Measurements from ENCODE around the gene ZDHHC14.

The ZDHHC14 gene

GRCh38 chr6:157652601-157653363 is 271.8 kb downstream of the ZDHHC14 start:
- no peak for DNase-seq
- no peak overlapping the region for H3K27ac ChIP-seq
- H3K9me3 ChIP-seq: no peaks in the 10 kb centered on the region
- TF ChIP-seq CTCF (IDR thresholded peaks at IDR 0.05): no peak
- peaks cover 0 to 15% (median 10%) of the 10 kb centered on the region in 4 donors for H3K4me1 ChIP-seq
- H3K36me3 ChIP-seq: peaks cover 5 to 29% (median 19%) of the 10 kb centered on the region in 3 donors
- intact Hi-C loops (cut with DNase I; ENCODE audit: low total_unique reads): no loop called here
- no peaks in the 10 kb centered on the region for H3K27me3 ChIP-seq
- H3K4me3 ChIP-seq: no peak overlapping the region

GRCh38 chr6:157653521-157653920 is 272.5 kb downstream of the ZDHHC14 start:
- Histone ChIP-seq H3K9me3 (no peaks in the 10 kb centered on the region), H3K27ac (no peak overlapping the region), H3K36me3 (peaks cover 5 to 28% (median 19%) of the 10 kb centered on the region in 3 donors), H3K4me3 (no peak overlapping the region), H3K4me1 (peaks cover 0 to 15% (median 10%) of the 10 kb centered on the region in 4 donors), H3K27me3 (no peaks in the 10 kb centered on the region)
- no peak for DNase-seq
- no peak for TF ChIP-seq CTCF (IDR thresholded peaks at IDR 0.05)
- intact Hi-C loops (cut with DNase I; ENCODE audit: low total_unique reads): no loop called here

- Histone ChIP-seq H3K4me1 (peaks cover 0 to 6% (median 3%) of the 10 kb centered on the region in 4 donors), H3K27me3 (no peaks in the 10 kb centered on the region), H3K36me3 (peaks cover 5 to 28% (median 19%) of the 10 kb centered on the region in 3 donors), H3K27ac (no peak overlapping the region), H3K9me3 (no peaks in the 10 kb centered on the region), H3K4me3 (no peak overlapping the region)
- TF ChIP-seq CTCF (IDR thresholded peaks at IDR 0.05): no peak
- DNase-seq: no peak
- intact Hi-C loops (cut with DNase I; ENCODE audit: low total_unique reads): no loop called here
Observed at GRCh38 chr6:157655139-157655538, 274.1 kb downstream of the ZDHHC14 start.

- no peak overlapping the region for H3K27ac ChIP-seq
- TF ChIP-seq CTCF (IDR thresholded peaks at IDR 0.05): no peak
- peaks cover 5 to 28% (median 19%) of the 10 kb centered on the region in 3 donors for H3K36me3 ChIP-seq
- intact Hi-C loops (cut with DNase I; ENCODE audit: low total_unique reads): no loop called here
- H3K9me3 ChIP-seq: no peaks in the 10 kb centered on the region
- H3K4me3 ChIP-seq: no peak overlapping the region
- H3K4me1 ChIP-seq: no peaks in the 10 kb centered on the region
- no peaks in the 10 kb centered on the region for H3K27me3 ChIP-seq
- no peak for DNase-seq
Observed at GRCh38 chr6:157656437-157656997, 275.5 kb downstream of the ZDHHC14 start.

- no peaks in the 10 kb centered on the region for H3K4me1 ChIP-seq
- H3K27me3 ChIP-seq: no peaks in the 10 kb centered on the region
- DNase-seq: no peak
- no peak for TF ChIP-seq CTCF (IDR thresholded peaks at IDR 0.05)
- no peak overlapping the region for H3K27ac ChIP-seq
- H3K4me3 ChIP-seq: no peak overlapping the region
- peaks cover 5 to 28% (median 19%) of the 10 kb centered on the region in 3 donors for H3K36me3 ChIP-seq
- intact Hi-C loops (cut with DNase I; ENCODE audit: low total_unique reads): no loop called here
- H3K9me3 ChIP-seq: no peaks in the 10 kb centered on the region
Observed at GRCh38 chr6:157657754-157658153, 276.8 kb downstream of the ZDHHC14 start.

Measured in tibial artery (tissue), 4 donors.